GM23338 (cell line): ENCODE measurements around the gene OR51V1.

Experiments used
- EZH2phosphoT487 ChIP-seq: fragments of 200-600 bp; sonication (generic); IDR thresholded peaks from one replicate; pipeline ENCODE4 v1.8.1; 2018; ENCODE audit warnings: antibody characterized with exemption; ENCODE audit not compliant: unreplicated experiment
- JUNB ChIP-seq: IDR thresholded peaks from one replicate; pipeline ENCODE4 v1.6.1; 2016; ENCODE audit warnings: antibody characterized with exemption; ENCODE audit not compliant: unreplicated experiment
- TF ChIP-seq, protein P1 (sequence below), 2 experiments: fragments of 200-600 bp in 1 of 2; sonication (generic) in 1 of 2; conservative IDR thresholded peaks; 2 replicates each; pipeline versions ENCODE4 v1.5.1 to v1.6.1; 2016 to 2017; ENCODE audit warnings: antibody characterized with exemption in 2 of 2, low read depth in 2 of 2, mild to moderate bottlenecking in 2 of 2, moderate library complexity in 1 of 2

DNA sequence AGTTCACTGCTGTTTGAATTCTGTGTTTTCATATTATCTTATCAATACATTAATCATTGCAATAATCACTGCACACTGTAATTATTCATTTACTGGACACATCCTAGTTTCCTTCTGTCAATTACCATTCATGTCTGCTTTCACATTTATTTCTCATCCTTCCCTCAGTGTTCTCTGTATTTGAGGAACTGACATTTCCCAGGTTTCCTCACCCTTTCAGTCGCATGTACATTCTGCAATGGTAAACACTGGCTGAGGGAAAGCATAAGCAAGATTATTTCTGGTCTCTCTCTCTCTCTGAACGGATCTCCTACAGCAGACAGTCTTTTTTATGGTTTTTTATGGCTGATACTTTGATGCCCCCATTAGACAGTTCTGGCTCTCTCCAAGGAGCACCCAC, 38.0 kb upstream of the OR51V1 start:
- TF ChIP-seq EZH2phosphoT487 (no peak), JUNB (no peak)
- TF ChIP-seq, protein P1, sequence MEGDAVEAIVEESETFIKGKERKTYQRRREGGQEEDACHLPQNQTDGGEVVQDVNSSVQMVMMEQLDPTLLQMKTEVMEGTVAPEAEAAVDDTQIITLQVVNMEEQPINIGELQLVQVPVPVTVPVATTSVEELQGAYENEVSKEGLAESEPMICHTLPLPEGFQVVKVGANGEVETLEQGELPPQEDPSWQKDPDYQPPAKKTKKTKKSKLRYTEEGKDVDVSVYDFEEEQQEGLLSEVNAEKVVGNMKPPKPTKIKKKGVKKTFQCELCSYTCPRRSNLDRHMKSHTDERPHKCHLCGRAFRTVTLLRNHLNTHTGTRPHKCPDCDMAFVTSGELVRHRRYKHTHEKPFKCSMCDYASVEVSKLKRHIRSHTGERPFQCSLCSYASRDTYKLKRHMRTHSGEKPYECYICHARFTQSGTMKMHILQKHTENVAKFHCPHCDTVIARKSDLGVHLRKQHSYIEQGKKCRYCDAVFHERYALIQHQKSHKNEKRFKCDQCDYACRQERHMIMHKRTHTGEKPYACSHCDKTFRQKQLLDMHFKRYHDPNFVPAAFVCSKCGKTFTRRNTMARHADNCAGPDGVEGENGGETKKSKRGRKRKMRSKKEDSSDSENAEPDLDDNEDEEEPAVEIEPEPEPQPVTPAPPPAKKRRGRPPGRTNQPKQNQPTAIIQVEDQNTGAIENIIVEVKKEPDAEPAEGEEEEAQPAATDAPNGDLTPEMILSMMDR (conservative IDR thresholded peaks at IDR 0.05; ENCODE audit: low read depth in 2 of 2): no peak
